ENCODE measurements around the gene IRGQ. TPM values are rescaled to one million over a fixed set of nuclear protein-coding genes. Genes with fewer than 3 reads are reported as not detected.

IRGQ gene
- total and polyA plus RNA-seq, 8 donors, result 4.3 to 14.7 (median 9.3) TPM

- Histone ChIP-seq H3K9me3 (no peaks in the 10 kb centered on the region), H3K4me1 (peaks cover 6 to 21% (median 17%) of the 10 kb centered on the region in 3 donors), H3K4me3 (peak overlapping the region; percentile 46 to 60 (median 53)), H3K36me3 (peaks cover 0 to 15% (median 12%) of the 10 kb centered on the region in 3 donors), H3K27ac (peak overlapping the region; percentile 74 to 99 (median 96)), H3K27me3 (no peaks in the 10 kb centered on the region)
- FAIRE-seq (no peak), ATAC-seq (peak; percentile 8 to 27 (median 16)), DNase-seq (peak in 1 of 6 donors; percentile 46)
- TF ChIP-seq CTCF (IDR thresholded peaks at IDR 0.05), result no peak
- 0 to 1% methylated on average over 18 of the region's 18 CpGs for WGBS, 2 donors
- intact Hi-C loops (cut with DNase I), result no loop called here
Observed at GRCh38 chr19:43595605-43595998, 332 bp downstream of the IRGQ start.

DNA sequence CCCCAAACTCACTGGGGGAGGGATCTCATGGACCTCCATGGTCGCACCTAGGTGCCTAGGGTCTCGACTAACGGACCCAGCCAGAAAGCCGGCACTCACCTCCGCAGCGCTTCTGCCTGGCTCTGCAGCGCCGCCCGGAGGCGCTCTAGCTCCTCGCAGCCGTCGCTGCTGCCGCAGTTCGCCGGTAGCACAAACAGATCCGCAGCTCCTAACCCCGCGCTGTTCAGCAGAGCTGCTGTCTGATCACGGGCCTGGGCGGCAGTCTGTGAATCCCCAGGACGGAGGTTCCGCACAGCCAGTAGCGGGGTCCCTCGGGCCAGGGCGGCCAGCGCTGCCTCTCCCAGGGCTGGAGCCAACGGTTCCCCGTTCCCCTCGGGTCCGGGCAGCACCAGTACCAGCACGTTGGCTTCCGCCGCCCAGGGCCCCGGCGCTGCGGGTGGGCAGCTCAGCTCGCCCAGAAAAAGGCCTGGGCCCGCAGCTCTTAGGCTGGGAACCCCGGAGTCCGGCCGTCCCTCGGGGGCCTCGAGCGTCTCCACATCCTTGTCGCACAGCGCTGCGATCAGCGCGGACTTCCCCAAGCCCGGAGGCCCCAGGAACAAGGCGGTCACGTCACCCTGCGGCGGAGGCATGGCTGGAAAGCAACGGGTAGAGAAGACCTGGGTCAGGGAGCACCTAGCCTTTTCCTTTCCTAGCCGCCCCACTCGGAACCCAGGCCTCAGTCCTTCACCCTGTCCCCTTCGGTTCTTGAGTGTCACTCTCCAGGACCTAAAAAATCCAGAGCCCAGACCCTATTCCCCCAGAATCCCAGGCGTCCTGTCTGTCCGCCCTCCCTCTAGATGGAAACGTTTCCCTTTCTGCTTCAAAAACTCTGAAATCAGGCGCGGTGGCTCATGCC, 977 bp downstream of the IRGQ start:
- TF ChIP-seq CTCF (IDR thresholded peaks at IDR 0.05), result peak; percentile 17 to 43 (median 32)
- no peaks in the 10 kb centered on the region for H3K27me3 ChIP-seq
- ATAC-seq, result peak in 3 of 4 donors; percentile 41 to 58 (median 44)
- WGBS, 2 donors, result 1 to 3% methylated on average over 55 to 64 of the region's 64 CpGs
- H3K27ac ChIP-seq, result peak overlapping the region; percentile 74 to 99 (median 96)
- DNase-seq, result peak; percentile 38 to 83 (median 62)
- H3K36me3 ChIP-seq, result peaks cover 0 to 15% (median 12%) of the 10 kb centered on the region in 3 donors
- intact Hi-C loops (cut with DNase I), result no loop called here
- no peaks in the 10 kb centered on the region for H3K9me3 ChIP-seq
- no peak for FAIRE-seq
- peak overlapping the region; percentile 46 to 60 (median 53) for H3K4me3 ChIP-seq
- H3K4me1 ChIP-seq, result peaks cover 6 to 21% (median 17%) of the 10 kb centered on the region in 3 donors

- Histone ChIP-seq H3K4me3 (peak overlapping the region; percentile 46 to 60 (median 53)), H3K4me1 (peaks cover 6 to 21% (median 17%) of the 10 kb centered on the region in 3 donors), H3K27ac (peak overlapping the region in 2 of 4 donors; percentile 74 to 97), H3K27me3 (no peaks in the 10 kb centered on the region), H3K9me3 (no peaks in the 10 kb centered on the region), H3K36me3 (peaks cover 0 to 15% (median 12%) of the 10 kb centered on the region in 3 donors)
- intact Hi-C loops (cut with DNase I), result no loop called here
- no peak for ATAC-seq
- no peak for FAIRE-seq
- DNase-seq, result no peak
- 87 to 92% methylated on average over 10 of the region's 10 CpGs for WGBS, 2 donors
- TF ChIP-seq CTCF (IDR thresholded peaks at IDR 0.05), result no peak
Observed at GRCh38 chr19:43594081-43594697, 1.7 kb downstream of the IRGQ start.

DNA sequence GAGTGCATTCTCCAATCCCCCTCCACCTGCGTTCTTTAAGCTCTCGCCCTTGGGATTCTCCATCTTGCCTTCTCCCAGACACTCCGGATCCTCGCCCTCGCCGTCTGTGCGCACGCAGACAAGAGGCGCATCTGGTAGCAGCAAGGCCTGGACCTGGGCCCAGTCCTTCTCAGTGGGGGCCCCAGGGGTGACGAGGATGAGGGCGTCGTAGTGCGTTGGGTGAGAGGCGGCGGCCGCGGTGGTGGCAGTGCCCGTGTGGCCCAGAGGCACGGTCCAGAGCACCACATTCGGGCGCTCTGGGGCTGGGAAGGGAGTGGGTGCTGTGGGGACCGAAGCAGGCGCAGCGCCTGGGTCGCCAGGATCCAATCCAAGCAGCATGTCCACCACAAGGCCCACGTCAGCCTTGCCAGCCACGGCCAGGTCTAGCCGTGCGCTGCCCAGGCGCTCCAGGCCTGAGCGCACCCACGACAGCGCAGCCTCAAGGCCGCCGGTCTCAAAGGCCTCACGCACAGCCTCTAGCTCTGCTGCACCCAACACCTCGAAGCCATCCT, 3.1 kb downstream of the IRGQ start:
- intact Hi-C loops (cut with DNase I), result no loop called here
- no peak for ATAC-seq
- no peaks in the 10 kb centered on the region for H3K27me3 ChIP-seq
- H3K36me3 ChIP-seq, result peaks cover 0 to 15% (median 7%) of the 10 kb centered on the region in 3 donors
- no peak overlapping the region for H3K27ac ChIP-seq
- peak in 1 of 6 donors; percentile 50 for DNase-seq
- no peak overlapping the region for H3K4me3 ChIP-seq
- WGBS, 2 donors, result 93% methylated on average over 37 of the region's 37 CpGs
- peaks cover 6 to 19% (median 17%) of the 10 kb centered on the region in 3 donors for H3K4me1 ChIP-seq
- TF ChIP-seq CTCF (IDR thresholded peaks at IDR 0.05), result no peak
- FAIRE-seq, result no peak
- H3K9me3 ChIP-seq, result no peaks in the 10 kb centered on the region

All from pancreas (tissue), 10 donors.